HFFc6 (cell line): Measurements from ENCODE around the gene ATP13A3. TPM values are rescaled to one million over a fixed set of nuclear protein-coding genes. Genes with fewer than 3 reads are reported as not detected.

Source experiments
- DNase-seq: peaks from one replicate; pipeline ENCODE4 v3.0.0-alpha.2; 2018
- H3K27ac Mint-ChIP-seq: 2 replicates; pipeline ENCODE4 v1.8.0; 2020; ENCODE audit warnings: mild to moderate bottlenecking, mixed read lengths
- H3K27me3 Mint-ChIP-seq: 2 replicates; pipeline ENCODE4 v1.8.0; 2021; ENCODE audit warnings: mild to moderate bottlenecking, moderate library complexity, mixed read lengths; ENCODE audit not compliant: insufficient read depth
- H3K36me3 Mint-ChIP-seq: 2 replicates; pipeline ENCODE4 v1.8.0; 2021; ENCODE audit warnings: low read depth, mixed read lengths
- H3K4me1 Mint-ChIP-seq: 2 replicates; pipeline ENCODE4 v1.8.0; 2020; ENCODE audit warnings: low read depth, mixed read lengths
- H3K4me3 Mint-ChIP-seq: 2 replicates; pipeline ENCODE4 v1.8.0; 2020; ENCODE audit warnings: mild to moderate bottlenecking, moderate library complexity, mixed read lengths
- H3K9me3 Mint-ChIP-seq: 2 replicates; pipeline ENCODE4 v1.8.0; 2020; ENCODE audit warnings: mild to moderate bottlenecking, mixed read lengths
- total RNA-seq, 6 experiments: library from RNA; stranded (reverse); fragmentation: NEBNext Ultra II Directional; extraction: Animal tissue kit (Norgen Biotek cat#: 25700); gene quantifications; 2 replicates in 1 of 6; 3 replicates in 5 of 6; pipeline ENCODE4 v1.2.3, GENCODE V29; 2021
- TF ChIP-seq, protein P1 (sequence below): fragments of 200-600 bp; sonication (generic); IDR thresholded peaks from 2 replicates; pipeline ENCODE4 v1.5.0; 2021; ENCODE audit warnings: antibody characterized with exemption, mild to moderate bottlenecking

Gene ATP13A3
- total RNA-seq, 6 experiments from 2014 or later, result 114 to 123 (median 117) TPM

DNA sequence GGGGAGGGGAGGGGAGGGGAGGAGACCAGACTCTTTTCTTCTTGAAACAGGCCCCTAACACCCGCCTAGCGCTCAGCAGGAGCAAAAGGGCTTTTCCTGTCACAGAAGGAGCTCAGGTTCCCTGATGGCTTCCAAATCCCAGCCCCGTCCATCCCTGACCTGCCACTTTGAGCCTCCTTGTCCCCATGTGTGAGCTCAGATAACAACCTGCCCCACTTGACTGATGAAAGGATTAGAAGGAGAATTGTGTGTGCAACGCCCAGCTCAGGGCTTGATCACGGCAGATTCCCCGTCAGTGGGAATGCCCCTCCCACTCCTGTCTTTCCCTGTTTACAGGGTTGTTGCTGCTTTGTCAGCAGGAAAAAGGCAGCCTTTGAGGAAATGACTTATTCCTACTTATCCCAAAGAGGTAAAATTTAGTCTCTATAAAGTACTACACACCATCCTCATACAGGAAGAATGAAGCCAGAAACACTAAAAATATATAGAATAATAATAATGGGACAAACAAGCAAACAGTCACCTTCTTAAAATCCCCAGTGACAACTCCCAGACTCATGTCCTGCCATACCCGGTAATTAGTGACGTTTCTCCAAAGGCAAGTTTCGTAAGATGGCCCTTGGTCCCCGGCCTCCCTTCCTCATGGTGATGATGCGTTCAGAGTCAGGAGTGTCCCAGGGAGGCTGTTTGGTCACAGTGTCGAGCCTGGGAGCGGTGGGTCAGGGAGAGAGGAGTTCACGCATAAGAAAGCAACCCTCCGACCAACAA, 111.1 kb downstream of the ATP13A3 start:
- TF ChIP-seq, protein P1, sequence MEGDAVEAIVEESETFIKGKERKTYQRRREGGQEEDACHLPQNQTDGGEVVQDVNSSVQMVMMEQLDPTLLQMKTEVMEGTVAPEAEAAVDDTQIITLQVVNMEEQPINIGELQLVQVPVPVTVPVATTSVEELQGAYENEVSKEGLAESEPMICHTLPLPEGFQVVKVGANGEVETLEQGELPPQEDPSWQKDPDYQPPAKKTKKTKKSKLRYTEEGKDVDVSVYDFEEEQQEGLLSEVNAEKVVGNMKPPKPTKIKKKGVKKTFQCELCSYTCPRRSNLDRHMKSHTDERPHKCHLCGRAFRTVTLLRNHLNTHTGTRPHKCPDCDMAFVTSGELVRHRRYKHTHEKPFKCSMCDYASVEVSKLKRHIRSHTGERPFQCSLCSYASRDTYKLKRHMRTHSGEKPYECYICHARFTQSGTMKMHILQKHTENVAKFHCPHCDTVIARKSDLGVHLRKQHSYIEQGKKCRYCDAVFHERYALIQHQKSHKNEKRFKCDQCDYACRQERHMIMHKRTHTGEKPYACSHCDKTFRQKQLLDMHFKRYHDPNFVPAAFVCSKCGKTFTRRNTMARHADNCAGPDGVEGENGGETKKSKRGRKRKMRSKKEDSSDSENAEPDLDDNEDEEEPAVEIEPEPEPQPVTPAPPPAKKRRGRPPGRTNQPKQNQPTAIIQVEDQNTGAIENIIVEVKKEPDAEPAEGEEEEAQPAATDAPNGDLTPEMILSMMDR, result no peak
- Mint-ChIP-seq H3K27me3 (peaks cover 3% of the 10 kb centered on the region), H3K4me3 (no peak overlapping the region), H3K36me3 (no peaks in the 10 kb centered on the region), H3K27ac (peak overlapping the region; percentile 29; the same call in 1 of the 2 replicates), H3K4me1 (peaks cover 31% of the 10 kb centered on the region), H3K9me3 (no peaks in the 10 kb centered on the region)
- DNase-seq, result no peak

DNA sequence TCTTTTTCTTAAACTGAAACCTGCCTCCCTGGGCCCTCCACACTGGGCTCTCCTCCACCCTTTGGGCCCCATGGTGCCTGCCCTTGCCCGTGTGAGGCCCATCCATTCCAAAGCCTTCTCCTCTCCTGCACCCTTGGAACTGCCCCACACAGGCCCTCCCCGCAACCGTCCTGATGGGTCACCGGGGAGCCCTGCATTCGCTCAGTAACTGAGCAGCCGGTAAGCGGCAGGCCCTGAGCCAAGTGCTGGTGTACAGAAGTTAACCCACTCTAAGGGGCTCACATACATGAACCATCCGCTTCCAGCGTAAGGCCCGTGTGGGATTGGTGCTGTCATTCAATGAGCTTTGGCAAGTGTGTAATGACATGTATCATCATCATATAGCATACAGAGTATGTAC, 111.9 kb downstream of the ATP13A3 start:
- DNase-seq, result no peak
- Mint-ChIP-seq H3K27me3 (no peaks in the 10 kb centered on the region; the same call in 1 of the 2 replicates), H3K27ac (no peak overlapping the region), H3K4me3 (no peak overlapping the region), H3K4me1 (peaks cover 38% of the 10 kb centered on the region), H3K9me3 (no peaks in the 10 kb centered on the region), H3K36me3 (no peaks in the 10 kb centered on the region)
- TF ChIP-seq, protein P1, result no peak

DNA sequence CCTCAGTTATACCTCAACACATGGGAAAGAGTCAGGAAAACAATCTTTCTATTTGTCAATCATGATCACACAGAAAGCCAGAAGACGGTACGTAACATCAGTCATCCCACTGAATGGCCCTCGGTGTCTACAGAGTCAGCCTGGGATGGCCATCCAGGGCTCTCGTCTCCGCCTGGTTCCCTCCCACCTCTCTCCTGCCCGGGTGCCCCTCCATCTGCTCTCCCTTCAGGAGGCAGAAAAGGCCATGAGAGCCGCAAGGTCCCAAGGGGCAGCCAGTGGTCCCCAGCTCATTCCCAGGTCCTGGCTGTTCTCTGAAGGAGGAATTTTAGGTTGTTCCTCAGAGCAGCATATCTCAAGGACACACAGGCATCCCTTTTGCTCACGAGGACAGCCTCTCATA, 112.9 kb downstream of the ATP13A3 start:
- Mint-ChIP-seq H3K9me3 (no peaks in the 10 kb centered on the region), H3K4me3 (no peak overlapping the region), H3K27me3 (no peaks in the 10 kb centered on the region; the same call in 1 of the 2 replicates), H3K27ac (no peak overlapping the region), H3K36me3 (no peaks in the 10 kb centered on the region), H3K4me1 (peaks cover 49% of the 10 kb centered on the region)
- TF ChIP-seq, protein P1, result no peak
- DNase-seq, result no peak

DNA sequence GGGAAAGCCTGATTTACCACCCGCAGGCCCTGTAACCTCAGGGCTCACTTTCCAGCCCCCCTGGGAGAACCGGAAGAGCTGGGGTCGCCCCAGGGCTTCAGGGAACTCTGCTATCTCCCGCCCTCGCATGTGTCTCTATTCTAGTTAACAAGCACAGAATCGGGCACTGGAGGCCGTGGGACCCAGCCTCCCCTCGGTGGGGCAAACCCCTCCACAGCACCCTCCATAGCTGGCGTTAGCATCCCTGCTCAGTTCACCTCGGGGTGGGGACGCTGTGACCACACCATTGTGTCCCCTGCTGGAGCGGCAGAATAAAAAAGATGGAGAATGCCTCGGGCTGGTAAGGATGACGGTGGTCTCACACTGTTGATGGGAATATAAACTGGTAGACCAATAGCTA, 113.8 kb downstream of the ATP13A3 start:
- peaks cover 57% of the 10 kb centered on the region for H3K4me1 Mint-ChIP-seq
- no peaks in the 10 kb centered on the region for H3K27me3 Mint-ChIP-seq
- TF ChIP-seq, protein P1, result no peak

DNA sequence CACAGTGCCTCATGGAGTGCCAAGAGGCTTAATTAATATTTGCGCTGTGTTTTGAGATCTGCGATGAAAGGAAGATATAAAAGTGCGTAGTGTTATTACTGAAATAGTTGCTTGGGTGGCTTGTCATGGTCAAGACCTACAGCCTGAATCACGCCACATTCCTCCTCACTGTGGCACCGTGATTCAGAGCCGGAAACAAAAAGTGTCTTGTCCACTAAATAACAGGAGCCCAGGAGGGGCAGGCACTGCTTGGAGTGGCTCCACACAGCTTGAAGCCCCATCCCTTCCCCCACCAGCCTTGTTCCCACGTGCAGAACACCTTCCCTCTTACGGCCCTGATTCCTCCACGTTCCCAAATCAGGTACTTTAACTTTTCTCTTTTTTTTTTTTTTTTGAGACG, 116.0 kb downstream of the ATP13A3 start:
- DNase-seq, result no peak
- Mint-ChIP-seq H3K4me3 (no peak overlapping the region), H3K4me1 (peaks cover 58% of the 10 kb centered on the region), H3K27me3 (no peaks in the 10 kb centered on the region; the same call in 1 of the 2 replicates), H3K36me3 (peaks cover 5% of the 10 kb centered on the region; the same call in 1 of the 2 replicates), H3K27ac (no peak overlapping the region), H3K9me3 (no peaks in the 10 kb centered on the region)
- TF ChIP-seq, protein P1, result no peak

More for the DNA sequence above, 113.8 kb downstream of the ATP13A3 start:
- Mint-ChIP-seq H3K4me3 (no peak overlapping the region), H3K36me3 (no peaks in the 10 kb centered on the region), H3K9me3 (no peaks in the 10 kb centered on the region), H3K27ac (no peak overlapping the region)
- DNase-seq, result no peak
